ENCODE measurements around the gene AHI1.

GRCh38 chr6:135331002-135331401 is 166.5 kb downstream of the AHI1 start:
- TF ChIP-seq, protein P1, sequence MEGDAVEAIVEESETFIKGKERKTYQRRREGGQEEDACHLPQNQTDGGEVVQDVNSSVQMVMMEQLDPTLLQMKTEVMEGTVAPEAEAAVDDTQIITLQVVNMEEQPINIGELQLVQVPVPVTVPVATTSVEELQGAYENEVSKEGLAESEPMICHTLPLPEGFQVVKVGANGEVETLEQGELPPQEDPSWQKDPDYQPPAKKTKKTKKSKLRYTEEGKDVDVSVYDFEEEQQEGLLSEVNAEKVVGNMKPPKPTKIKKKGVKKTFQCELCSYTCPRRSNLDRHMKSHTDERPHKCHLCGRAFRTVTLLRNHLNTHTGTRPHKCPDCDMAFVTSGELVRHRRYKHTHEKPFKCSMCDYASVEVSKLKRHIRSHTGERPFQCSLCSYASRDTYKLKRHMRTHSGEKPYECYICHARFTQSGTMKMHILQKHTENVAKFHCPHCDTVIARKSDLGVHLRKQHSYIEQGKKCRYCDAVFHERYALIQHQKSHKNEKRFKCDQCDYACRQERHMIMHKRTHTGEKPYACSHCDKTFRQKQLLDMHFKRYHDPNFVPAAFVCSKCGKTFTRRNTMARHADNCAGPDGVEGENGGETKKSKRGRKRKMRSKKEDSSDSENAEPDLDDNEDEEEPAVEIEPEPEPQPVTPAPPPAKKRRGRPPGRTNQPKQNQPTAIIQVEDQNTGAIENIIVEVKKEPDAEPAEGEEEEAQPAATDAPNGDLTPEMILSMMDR (conservative IDR thresholded peaks at IDR 0.05; ENCODE audit: low read depth, low read length): no peak
- TF ChIP-seq EZH2 (IDR thresholded peaks at IDR 0.05; ENCODE audit: borderline replicate concordance, low read depth, low read length, poor library complexity, severe bottlenecking): no peak
